ENCODE data around the gene DPYD.

DPYD gene

DNA sequence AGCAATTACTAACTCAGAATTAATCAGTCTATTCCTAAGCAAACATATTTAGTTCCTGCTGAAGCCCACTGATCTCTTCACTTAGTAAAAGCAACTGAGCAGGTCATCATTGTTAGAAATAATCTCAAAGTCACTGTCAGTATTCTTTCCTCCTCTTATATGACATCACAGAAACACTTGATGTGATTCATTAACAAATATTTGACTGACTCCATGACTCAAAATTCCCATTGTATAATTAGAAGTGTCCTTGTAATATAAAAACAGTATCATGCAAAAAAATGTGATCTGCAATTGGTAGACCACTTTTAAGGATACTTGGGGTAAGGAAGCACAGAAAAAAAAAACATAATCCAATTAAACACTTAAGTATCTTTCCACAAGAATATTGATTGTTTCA lies 194.4 kb downstream of the DPYD start:
- no peak for DNase-seq (ENCODE audit: extremely low read depth, low read depth)
- TF ChIP-seq, protein P1, sequence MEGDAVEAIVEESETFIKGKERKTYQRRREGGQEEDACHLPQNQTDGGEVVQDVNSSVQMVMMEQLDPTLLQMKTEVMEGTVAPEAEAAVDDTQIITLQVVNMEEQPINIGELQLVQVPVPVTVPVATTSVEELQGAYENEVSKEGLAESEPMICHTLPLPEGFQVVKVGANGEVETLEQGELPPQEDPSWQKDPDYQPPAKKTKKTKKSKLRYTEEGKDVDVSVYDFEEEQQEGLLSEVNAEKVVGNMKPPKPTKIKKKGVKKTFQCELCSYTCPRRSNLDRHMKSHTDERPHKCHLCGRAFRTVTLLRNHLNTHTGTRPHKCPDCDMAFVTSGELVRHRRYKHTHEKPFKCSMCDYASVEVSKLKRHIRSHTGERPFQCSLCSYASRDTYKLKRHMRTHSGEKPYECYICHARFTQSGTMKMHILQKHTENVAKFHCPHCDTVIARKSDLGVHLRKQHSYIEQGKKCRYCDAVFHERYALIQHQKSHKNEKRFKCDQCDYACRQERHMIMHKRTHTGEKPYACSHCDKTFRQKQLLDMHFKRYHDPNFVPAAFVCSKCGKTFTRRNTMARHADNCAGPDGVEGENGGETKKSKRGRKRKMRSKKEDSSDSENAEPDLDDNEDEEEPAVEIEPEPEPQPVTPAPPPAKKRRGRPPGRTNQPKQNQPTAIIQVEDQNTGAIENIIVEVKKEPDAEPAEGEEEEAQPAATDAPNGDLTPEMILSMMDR (IDR thresholded peaks at IDR 0.05; ENCODE audit: low read depth, low read length, missing control alignments), result no peak
- no peak overlapping the region for H3K4me3 ChIP-seq (replicated peaks; ENCODE audit: low read depth, low read length)

DNA sequence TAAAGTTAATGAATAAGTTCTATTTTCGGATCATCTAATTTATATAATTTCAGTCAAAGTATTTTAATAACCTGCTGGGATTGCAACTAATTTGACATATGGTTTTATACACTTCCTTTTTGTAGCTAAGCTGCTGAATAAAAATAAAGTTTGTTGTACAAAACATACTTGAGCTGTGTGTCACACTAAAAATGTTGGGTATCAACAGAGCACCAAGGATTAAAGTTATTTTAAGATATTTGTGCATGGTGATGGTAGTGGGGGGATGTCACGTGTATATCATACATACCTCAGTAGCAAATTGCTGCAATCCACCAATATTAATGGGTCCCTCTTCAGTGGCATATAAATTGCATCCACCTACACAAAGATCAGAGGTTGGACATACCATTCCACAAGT lies 199.6 kb downstream of the DPYD start:
- H3K4me3 ChIP-seq (replicated peaks; ENCODE audit: low read depth, low read length), result no peak overlapping the region
- TF ChIP-seq, protein P1 (IDR thresholded peaks at IDR 0.05; ENCODE audit: low read depth, low read length, missing control alignments), result no peak
- no peak for DNase-seq (ENCODE audit: extremely low read depth, low read depth)

DNA sequence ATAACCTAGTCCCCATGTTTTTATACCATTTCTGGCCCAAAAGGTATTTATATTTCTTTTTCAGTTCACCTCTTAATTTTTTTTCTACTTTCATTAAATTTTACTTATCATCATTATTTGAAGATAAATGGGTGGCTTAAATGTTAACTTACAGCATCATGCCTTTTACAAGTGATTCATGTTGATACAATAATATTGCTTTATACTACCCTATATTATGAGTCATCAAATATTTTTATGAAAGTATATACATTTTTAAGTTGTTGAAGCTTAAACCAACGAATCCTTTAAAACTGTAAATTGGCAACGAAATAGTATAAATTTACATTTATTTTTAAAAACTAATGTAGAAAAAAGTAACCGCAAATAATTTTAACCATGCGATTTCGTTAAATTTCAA lies 207.9 kb downstream of the DPYD start:
- H3K4me3 ChIP-seq (replicated peaks; ENCODE audit: low read depth, low read length), result no peak overlapping the region
- DNase-seq (ENCODE audit: extremely low read depth, low read depth), result no peak
- TF ChIP-seq, protein P1 (IDR thresholded peaks at IDR 0.05; ENCODE audit: low read depth, low read length, missing control alignments), result no peak

DNA sequence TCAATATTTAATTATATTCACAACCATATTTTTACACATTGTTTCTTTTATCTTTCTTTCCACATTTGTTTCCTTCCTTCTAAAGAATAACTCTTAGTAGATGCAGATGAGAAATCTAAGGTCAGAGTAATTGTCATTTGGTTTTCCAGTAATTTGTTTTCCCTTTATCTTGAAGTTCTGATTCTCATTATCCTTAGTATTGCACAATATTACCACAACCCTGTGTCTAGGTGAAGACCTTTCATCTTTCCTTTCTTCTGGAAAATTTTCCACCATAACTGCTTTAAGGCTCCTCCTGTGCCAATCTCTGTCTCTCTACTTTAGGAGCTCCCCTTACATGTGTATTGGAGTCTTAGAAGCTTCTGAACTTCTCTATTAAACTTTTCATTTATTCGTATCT lies 209.0 kb downstream of the DPYD start:
- no peak overlapping the region for H3K4me3 ChIP-seq (replicated peaks; ENCODE audit: low read depth, low read length)
- TF ChIP-seq, protein P1 (IDR thresholded peaks at IDR 0.05; ENCODE audit: low read depth, low read length, missing control alignments), result no peak
- no peak for DNase-seq (ENCODE audit: extremely low read depth, low read depth)

DNA sequence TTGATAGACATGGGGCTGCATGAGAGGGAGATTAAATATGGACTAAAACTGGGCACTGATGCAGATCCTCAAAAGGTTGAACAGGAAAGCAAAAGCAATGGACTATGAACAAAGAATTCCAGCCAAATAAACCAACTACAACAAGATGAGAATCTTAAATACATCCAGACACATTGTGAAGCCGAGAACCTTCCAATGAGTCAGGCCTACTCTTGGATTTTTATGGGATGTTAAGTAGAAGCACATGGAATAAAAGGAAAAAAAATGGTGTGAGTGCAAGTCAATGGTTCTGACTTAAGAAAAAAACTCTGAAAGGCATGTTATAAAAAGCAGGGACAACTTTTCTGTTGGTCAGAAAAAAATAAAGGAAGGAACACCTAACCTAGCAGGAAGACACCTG lies 227.2 kb downstream of the DPYD start:
- DNase-seq (ENCODE audit: extremely low read depth, low read depth), result peak; percentile 25
- TF ChIP-seq, protein P1 (IDR thresholded peaks at IDR 0.05; ENCODE audit: low read depth, low read length, missing control alignments), result no peak

DNA sequence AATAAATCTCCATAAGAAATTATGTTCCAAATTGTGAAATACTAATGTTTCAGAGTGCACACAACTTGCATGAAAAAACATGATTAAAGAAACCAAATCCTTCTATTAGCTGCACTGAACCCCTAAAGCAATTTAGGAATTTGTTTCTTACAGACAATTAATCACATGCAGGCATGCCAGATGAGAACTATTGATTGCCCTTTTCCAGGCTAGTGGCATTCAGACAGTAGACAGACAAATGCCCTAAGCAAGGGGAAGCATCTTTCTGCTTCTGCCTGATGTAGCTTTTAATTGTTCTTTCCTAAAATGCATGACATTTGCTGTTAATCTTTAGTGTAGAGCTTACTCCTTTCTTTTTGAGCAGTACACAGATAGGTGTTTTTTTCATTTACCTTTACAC lies 229.5 kb downstream of the DPYD start:
- no peak for DNase-seq (ENCODE audit: extremely low read depth, low read depth)
- no peak overlapping the region for H3K4me3 ChIP-seq (replicated peaks; ENCODE audit: low read depth, low read length)
- TF ChIP-seq, protein P1 (IDR thresholded peaks at IDR 0.05; ENCODE audit: low read depth, low read length, missing control alignments), result no peak

More for the DNA sequence above, 227.2 kb downstream of the DPYD start:
- no peak overlapping the region for H3K4me3 ChIP-seq (replicated peaks; ENCODE audit: low read depth, low read length)

DNA sequence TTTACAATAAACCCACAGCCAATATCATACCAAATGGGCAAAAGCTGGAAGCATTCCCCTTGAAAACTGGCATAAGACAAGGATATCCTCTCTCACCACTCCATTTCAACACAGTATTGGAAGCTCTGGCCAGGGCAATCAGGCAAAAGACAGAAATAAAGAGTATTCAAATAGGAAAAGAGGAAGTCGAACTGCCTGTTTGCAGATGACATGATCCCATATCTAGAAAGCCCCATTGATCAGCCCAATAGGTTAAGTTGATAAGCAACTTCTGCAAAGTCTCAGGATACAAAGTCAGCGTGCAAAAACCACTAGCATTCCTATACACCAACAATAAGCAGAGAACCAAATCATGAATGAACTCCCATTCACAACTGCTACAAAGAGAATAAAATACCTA lies 235.5 kb downstream of the DPYD start:
- no peak for DNase-seq (ENCODE audit: extremely low read depth, low read depth)

More for the DNA sequence above, 235.5 kb downstream of the DPYD start:
- TF ChIP-seq, protein P1 (IDR thresholded peaks at IDR 0.05; ENCODE audit: low read depth, low read length, missing control alignments), result no peak
- H3K4me3 ChIP-seq (replicated peaks; ENCODE audit: low read depth, low read length), result no peak overlapping the region

Measured in HFF-Myc (cell line).